HG03280 (cell line): Measurements from ENCODE around the gene MDN1.
A peak's percentile ranks its signal among the peaks of the same experiment; 100 is the strongest.
"Not testable (repeated sequence)": the region's sequence is repeated elsewhere in the genome, so short reads cannot be mapped to it uniquely, and the experiment has no call there.

ENCODE experiments used
- ATAC-seq: cut with Tn5 transposase; IDR thresholded peaks from one replicate; pipeline ENCODE4 v1.9.1; 2021; ENCODE audit warnings: mild to moderate bottlenecking, moderate library complexity; ENCODE audit not compliant: unreplicated experiment

Gene MDN1

DNA sequence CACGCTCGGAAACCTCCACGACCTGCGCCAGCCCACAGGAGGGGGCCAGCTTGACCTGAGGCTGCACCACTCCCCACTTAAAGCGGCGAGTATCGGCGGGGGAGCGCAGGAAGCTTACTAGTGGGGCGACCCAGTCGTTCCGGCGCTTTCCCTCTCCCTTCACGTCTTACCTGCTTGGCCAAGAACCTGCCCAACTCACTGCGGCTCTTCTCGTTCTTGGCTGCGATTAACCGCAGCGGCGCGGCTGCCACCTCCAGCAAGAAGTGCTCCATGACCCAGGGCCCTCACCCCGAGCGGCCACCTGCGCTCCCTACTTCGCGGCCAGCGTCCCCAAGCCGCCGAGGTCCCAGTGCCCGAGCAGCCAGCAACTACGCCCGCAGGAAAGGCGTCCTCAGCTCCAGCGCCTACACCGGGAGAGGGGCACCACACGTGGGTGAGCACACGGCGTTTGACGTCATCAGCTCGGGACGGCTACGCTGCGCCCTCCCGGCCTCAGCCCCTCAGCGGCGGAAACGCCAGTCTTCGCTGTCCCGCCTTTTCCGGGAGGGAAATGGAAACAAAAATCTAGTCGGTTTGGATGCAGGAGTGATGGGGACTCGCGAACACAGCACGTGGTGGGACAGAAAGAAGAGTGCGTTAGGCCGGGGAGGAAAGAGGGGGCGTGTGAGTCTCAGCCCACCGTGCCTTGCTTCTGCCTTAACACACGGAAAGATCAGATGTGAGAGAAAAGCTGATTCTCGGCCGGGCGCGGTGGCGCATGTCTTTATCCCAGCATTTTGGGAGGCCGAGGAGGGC is at the start of gene MDN1:
TSS of gene MDN1 (minus strand) at position 459 of the 795 bp plus-strand sequence. CDS start at position 272, 187 bp downstream.
- ATAC-seq: peak; percentile 95

- no peak for ATAC-seq
Observed at GRCh38 chr6:89866024-89866678, 46.6 kb upstream of the MDN1 start.

DNA sequence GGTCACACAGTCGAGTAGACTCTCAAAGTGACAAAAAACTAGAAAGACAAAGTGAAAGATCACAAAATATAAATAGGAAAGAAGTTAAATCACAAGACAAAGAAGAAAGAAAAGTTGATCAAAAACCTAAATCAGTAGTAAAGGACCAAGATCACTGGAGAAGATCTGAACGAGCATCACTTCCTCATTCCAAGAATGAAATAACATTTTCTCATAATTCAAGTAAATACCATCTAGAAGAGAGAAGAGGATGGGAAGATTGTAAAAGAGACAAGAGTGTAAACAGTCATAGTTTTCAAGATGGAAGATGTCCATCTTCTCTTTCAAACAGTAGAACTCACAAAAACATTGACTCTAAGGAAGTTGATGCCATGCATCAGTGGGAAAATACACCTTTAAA is 43.1 kb upstream of the MDN1 start:
- no peak for ATAC-seq

DNA sequence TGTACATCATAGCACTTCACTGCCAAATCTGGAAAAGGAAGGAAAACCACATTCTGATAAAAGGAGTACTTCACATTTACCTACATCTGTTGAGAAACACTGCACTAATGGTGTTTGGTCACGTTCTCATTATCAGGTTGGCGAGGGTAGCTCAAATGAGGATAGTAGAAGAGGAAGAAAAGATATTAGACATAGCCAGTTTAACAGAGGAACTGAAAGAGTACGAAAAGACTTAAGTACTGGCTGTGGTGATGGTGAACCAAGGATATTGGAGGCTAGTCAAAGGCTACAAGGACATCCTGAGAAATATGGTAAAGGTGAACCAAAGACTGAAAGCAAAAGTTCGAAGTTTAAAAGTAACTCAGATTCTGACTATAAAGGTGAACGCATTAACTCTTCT is 42.7 kb upstream of the MDN1 start:
- ATAC-seq: peak; percentile 64

GRCh38 chr6:89859744-89860143 is 40.1 kb upstream of the MDN1 start:
- peak; percentile 50 for ATAC-seq

- no peak for ATAC-seq
Observed at GRCh38 chr6:89858041-89858440, 38.4 kb upstream of the MDN1 start.

- ATAC-seq: no peak
Observed at GRCh38 chr6:89853068-89853467, 33.5 kb upstream of the MDN1 start.

GRCh38 chr6:89847513-89847912 is 27.9 kb upstream of the MDN1 start:
- not testable (repeated sequence) for ATAC-seq

GRCh38 chr6:89843070-89843469 is 23.5 kb upstream of the MDN1 start:
- no peak for ATAC-seq

DNA sequence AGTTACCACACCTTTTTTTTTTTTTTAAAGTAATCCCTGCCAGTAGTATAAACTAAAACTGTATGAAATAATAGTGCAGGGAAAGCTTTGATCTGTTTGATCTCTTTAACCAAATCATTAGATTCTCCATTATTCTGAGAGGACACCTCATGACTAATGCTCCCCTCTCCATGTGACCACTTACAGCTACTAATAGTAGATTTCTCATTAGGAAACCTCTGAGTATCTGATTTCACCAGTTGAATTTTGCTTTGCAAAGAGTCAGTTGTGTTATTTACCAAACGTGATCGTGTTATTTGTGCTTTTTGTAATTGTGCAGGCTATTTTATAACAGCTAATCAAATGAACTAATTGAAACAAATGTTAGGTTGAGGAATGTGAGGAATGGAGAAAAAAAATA is 22.6 kb upstream of the MDN1 start:
- ATAC-seq: no peak

GRCh38 chr6:89840538-89840937 is 20.9 kb upstream of the MDN1 start:
- ATAC-seq: no peak

GRCh38 chr6:89836639-89837222 is 17.1 kb upstream of the MDN1 start:
- no peak for ATAC-seq

GRCh38 chr6:89834884-89835792 is 15.5 kb upstream of the MDN1 start:
- peak; percentile 95 for ATAC-seq

DNA sequence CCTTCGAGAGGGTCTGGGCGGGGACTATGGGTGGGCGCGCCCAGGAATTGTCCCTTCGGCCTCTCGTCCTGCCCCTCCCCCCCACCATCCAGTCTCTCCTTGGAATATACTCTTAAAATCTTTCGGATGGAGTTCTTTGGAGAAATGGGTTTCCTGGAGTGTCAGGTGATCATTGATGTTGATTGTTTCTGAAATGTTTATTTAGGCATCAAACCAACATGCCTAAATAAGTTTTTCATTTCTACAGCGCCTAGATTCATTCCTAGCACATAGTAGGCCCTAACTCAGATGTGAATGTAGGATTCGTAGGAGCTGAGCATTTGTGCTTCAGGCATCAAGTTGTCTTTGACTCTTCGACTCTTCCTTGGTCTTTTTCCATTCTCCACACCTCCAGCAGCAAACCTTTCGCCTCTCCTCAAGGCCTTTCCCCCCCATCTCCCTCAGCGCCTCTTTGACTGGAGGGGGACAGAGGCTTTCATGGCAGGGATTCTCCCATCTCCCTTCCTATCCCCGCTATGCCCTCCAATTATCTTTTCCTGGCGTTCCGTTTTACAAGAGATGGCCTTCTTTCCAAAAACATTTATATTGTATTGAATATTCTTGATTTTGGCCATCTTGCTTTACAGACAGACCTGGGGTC is 10.7 kb upstream of the MDN1 start:
- ATAC-seq: no peak

GRCh38 chr6:89829472-89830169 is 10.0 kb upstream of the MDN1 start, which contains the start of gene CASP8AP2:
TSS of gene CASP8AP2 (plus strand) at chr6:89829880.
- ATAC-seq: peak; percentile 99

GRCh38 chr6:89828988-89829471 is 9.4 kb upstream of the MDN1 start:
- ATAC-seq: peak; percentile 31

- not testable (repeated sequence) for ATAC-seq
Observed at GRCh38 chr6:89828475-89828987, 8.9 kb upstream of the MDN1 start.

- no peak for ATAC-seq
Observed at GRCh38 chr6:89826029-89826528, 6.5 kb upstream of the MDN1 start.

DNA sequence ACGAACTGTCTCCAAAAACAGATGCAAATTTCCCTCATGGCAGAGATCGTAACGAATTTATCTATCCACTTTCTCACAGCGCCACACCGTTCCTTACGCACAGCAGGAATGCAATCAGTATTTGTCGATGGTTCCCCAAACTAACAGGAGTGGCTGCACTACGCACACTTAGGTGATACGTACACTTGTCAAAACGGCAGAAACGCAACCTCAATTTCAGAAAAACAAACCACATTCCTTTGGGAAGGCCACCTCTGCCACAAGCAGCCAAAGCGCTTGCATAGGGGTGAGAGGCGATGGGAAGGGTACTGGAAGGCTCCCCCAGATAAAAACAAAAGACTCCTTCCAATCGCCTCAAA is 638 bp downstream of the MDN1 start:
- ATAC-seq: peak; percentile 25
